ENCODE data around the gene ALK. TPM values are rescaled to one million over a fixed set of nuclear protein-coding genes. Genes with fewer than 3 reads are reported as not detected.

ALK gene
- total RNA-seq, 8 experiments from 2014 or later = 0.49 to 8.8 (median 3.8) TPM

GRCh38 chr2:29242621-29243375, 678.6 kb downstream of the ALK start:
- H3K4me1 ChIP-seq (replicated peaks in 1 of 2) = peaks cover 5 to 8% of the 10 kb centered on the region in 2 donors
- no peak overlapping the region for H3K4me3 ChIP-seq
- no peak overlapping the region for H3K27ac ChIP-seq
- ATAC-seq (replicated peaks in 6 of 8) = no peak
- WGBS, 10 experiments = 50 to 100% (median 83%) methylated on average over 1 to 5 of the region's 9 CpGs; no CpG with 5 or more reads in 1 of the 10 experiments
- in situ Hi-C loops (cut with MboI; ENCODE audit: low pct_unique_long_range_greater_than_20kb in 2 of 9, low sequenced_read_pairs in 9 of 9, unreplicated experiment in 9 of 9) = no loop called here

GRCh38 chr2:29241955-29242565, 679.3 kb downstream of the ALK start:
- in situ Hi-C loops (cut with MboI; ENCODE audit: low pct_unique_long_range_greater_than_20kb in 2 of 9, low sequenced_read_pairs in 9 of 9, unreplicated experiment in 9 of 9) = no loop called here
- Histone ChIP-seq H3K27ac (no peak overlapping the region), H3K4me3 (no peak overlapping the region), H3K4me1 (replicated peaks in 1 of 2) (peaks cover 5 to 8% of the 10 kb centered on the region in 2 donors)
- 32 to 100% (median 90%) methylated on average over 1 to 6 of the region's 6 CpGs; no CpG with 5 or more reads in 3 of the 10 experiments for WGBS, 10 experiments
- peak in 3 of 8 experiments; percentile 46 to 88 (median 76) for ATAC-seq (replicated peaks in 6 of 8)

- ATAC-seq (replicated peaks in 6 of 8) = no peak
- in situ Hi-C loops (cut with MboI; ENCODE audit: low pct_unique_long_range_greater_than_20kb in 2 of 9, low sequenced_read_pairs in 9 of 9, unreplicated experiment in 9 of 9) = no loop called here
- 33 to 100% (median 100%) methylated on average over 1 to 3 of the region's 4 CpGs; no CpG with 5 or more reads in 7 of the 10 experiments for WGBS, 10 experiments
- H3K27ac ChIP-seq = no peak overlapping the region
- H3K4me1 ChIP-seq (replicated peaks in 1 of 2) = peaks cover 3 to 8% of the 10 kb centered on the region in 2 donors
- H3K4me3 ChIP-seq = no peak overlapping the region
Observed at GRCh38 chr2:29241341-29241740, 680.0 kb downstream of the ALK start.

GRCh38 chr2:29240601-29241000, 680.8 kb downstream of the ALK start:
- WGBS, 10 experiments = 40 to 100% (median 74%) methylated on average over 1 to 4 of the region's 4 CpGs; no CpG with 5 or more reads in 3 of the 10 experiments

GRCh38 chr2:29239209-29239960, 682.0 kb downstream of the ALK start:
- in situ Hi-C loops (cut with MboI; ENCODE audit: low pct_unique_long_range_greater_than_20kb in 2 of 9, low sequenced_read_pairs in 9 of 9, unreplicated experiment in 9 of 9) = no loop called here
- 35 to 95% (median 90%) methylated on average over 1 to 12 of the region's 15 CpGs; no CpG with 5 or more reads in 3 of the 10 experiments for WGBS, 10 experiments
- ATAC-seq (replicated peaks in 6 of 8) = no peak
- H3K4me3 ChIP-seq = no peak overlapping the region
- H3K27ac ChIP-seq = no peak overlapping the region
- peaks cover 0 to 8% of the 10 kb centered on the region in 2 donors for H3K4me1 ChIP-seq (replicated peaks in 1 of 2)

More at GRCh38 chr2:29240601-29241000, 680.8 kb downstream of the ALK start:
- in situ Hi-C loops (cut with MboI; ENCODE audit: low pct_unique_long_range_greater_than_20kb in 2 of 9, low sequenced_read_pairs in 9 of 9, unreplicated experiment in 9 of 9) = no loop called here
- peaks cover 0 to 8% of the 10 kb centered on the region in 2 donors for H3K4me1 ChIP-seq (replicated peaks in 1 of 2)
- no peak overlapping the region for H3K27ac ChIP-seq
- H3K4me3 ChIP-seq = no peak overlapping the region
- peak in 4 of 8 experiments; percentile 22 to 84 (median 74) for ATAC-seq (replicated peaks in 6 of 8)

GRCh38 chr2:29238497-29238896, 682.9 kb downstream of the ALK start:
- peak in 4 of 8 experiments; percentile 11 to 83 (median 54) for ATAC-seq (replicated peaks in 6 of 8)
- H3K27ac ChIP-seq = no peak overlapping the region
- WGBS, 10 experiments = 33 to 100% (median 79%) methylated on average over 1 to 7 of the region's 7 CpGs
- peaks cover 0 to 8% of the 10 kb centered on the region in 2 donors for H3K4me1 ChIP-seq (replicated peaks in 1 of 2)
- no peak overlapping the region for H3K4me3 ChIP-seq
- in situ Hi-C loops (cut with MboI; ENCODE audit: low pct_unique_long_range_greater_than_20kb in 2 of 9, low sequenced_read_pairs in 9 of 9, unreplicated experiment in 9 of 9) = no loop called here

- no peak for ATAC-seq (replicated peaks in 6 of 8)
- H3K27ac ChIP-seq = no peak overlapping the region
- H3K4me1 ChIP-seq (replicated peaks in 1 of 2) = peaks cover 0 to 8% of the 10 kb centered on the region in 2 donors
- in situ Hi-C loops (cut with MboI; ENCODE audit: low pct_unique_long_range_greater_than_20kb in 2 of 9, low sequenced_read_pairs in 9 of 9, unreplicated experiment in 9 of 9) = no loop called here
- H3K4me3 ChIP-seq = no peak overlapping the region
- 75 to 100% (median 92%) methylated on average over 1 to 4 of the region's 6 CpGs; no CpG with 5 or more reads in 5 of the 10 experiments for WGBS, 10 experiments
Observed at GRCh38 chr2:29236074-29236473, 685.3 kb downstream of the ALK start.

GRCh38 chr2:29235411-29235810, 686.0 kb downstream of the ALK start:
- Histone ChIP-seq H3K4me3 (no peak overlapping the region), H3K4me1 (replicated peaks in 1 of 2) (peaks cover 0 to 3% of the 10 kb centered on the region in 2 donors), H3K27ac (no peak overlapping the region)
- WGBS, 10 experiments = 0 to 100% (median 64%) methylated on average over 1 to 2 of the region's 3 CpGs; no CpG with 5 or more reads in 1 of the 10 experiments
- peak in 1 of 8 experiments; percentile 20 for ATAC-seq (replicated peaks in 6 of 8)
- in situ Hi-C loops (cut with MboI; ENCODE audit: low pct_unique_long_range_greater_than_20kb in 2 of 9, low sequenced_read_pairs in 9 of 9, unreplicated experiment in 9 of 9) = no loop called here

GRCh38 chr2:29233428-29233827, 688.0 kb downstream of the ALK start:
- no peak for ATAC-seq (replicated peaks in 6 of 8)
- WGBS, 10 experiments = 39 to 100% (median 80%) methylated on average over 1 to 5 of the region's 6 CpGs; no CpG with 5 or more reads in 2 of the 10 experiments
- in situ Hi-C loops (cut with MboI; ENCODE audit: low pct_unique_long_range_greater_than_20kb in 2 of 9, low sequenced_read_pairs in 9 of 9, unreplicated experiment in 9 of 9) = no loop called here

GRCh38 chr2:29232041-29232440, 689.3 kb downstream of the ALK start:
- in situ Hi-C loops (cut with MboI; ENCODE audit: low pct_unique_long_range_greater_than_20kb in 2 of 9, low sequenced_read_pairs in 9 of 9, unreplicated experiment in 9 of 9) = no loop called here
- no peak overlapping the region for H3K27ac ChIP-seq
- peaks cover 6% of the 10 kb centered on the region in 2 donors for H3K4me1 ChIP-seq (replicated peaks in 1 of 2)
- no peak overlapping the region for H3K4me3 ChIP-seq
- no peak for ATAC-seq (replicated peaks in 6 of 8)
- WGBS, 10 experiments = 40 to 100% (median 94%) methylated on average over 1 to 7 of the region's 14 CpGs; no CpG with 5 or more reads in 3 of the 10 experiments

More at GRCh38 chr2:29233428-29233827, 688.0 kb downstream of the ALK start:
- Histone ChIP-seq H3K27ac (no peak overlapping the region), H3K4me1 (replicated peaks in 1 of 2) (no peaks in the 10 kb centered on the region), H3K4me3 (no peak overlapping the region)

- Histone ChIP-seq H3K4me3 (no peak overlapping the region), H3K27ac (no peak overlapping the region), H3K4me1 (replicated peaks in 1 of 2) (peaks cover 6% of the 10 kb centered on the region in 2 donors)
- 60 to 100% (median 90%) methylated on average over 1 to 5 of the region's 9 CpGs; no CpG with 5 or more reads in 4 of the 10 experiments for WGBS, 10 experiments
- no peak for ATAC-seq (replicated peaks in 6 of 8)
- in situ Hi-C loops (cut with MboI; ENCODE audit: low pct_unique_long_range_greater_than_20kb in 2 of 9, low sequenced_read_pairs in 9 of 9, unreplicated experiment in 9 of 9) = no loop called here
Observed at GRCh38 chr2:29229640-29230039, 691.7 kb downstream of the ALK start.

- H3K4me1 ChIP-seq (replicated peaks in 1 of 2) = peaks cover 6% of the 10 kb centered on the region in 2 donors
- in situ Hi-C loops (cut with MboI; ENCODE audit: low pct_unique_long_range_greater_than_20kb in 2 of 9, low sequenced_read_pairs in 9 of 9, unreplicated experiment in 9 of 9) = no loop called here
- no peak for ATAC-seq (replicated peaks in 6 of 8)
- no peak overlapping the region for H3K27ac ChIP-seq
- WGBS, 10 experiments = 88 to 100% methylated on average over 2 to 5 of the region's 9 CpGs; no CpG with 5 or more reads in 8 of the 10 experiments
- H3K4me3 ChIP-seq = no peak overlapping the region
Observed at GRCh38 chr2:29228947-29229346, 692.4 kb downstream of the ALK start.
